RWPE1 (cell line): ENCODE results near the gene ADAD2.

Experiments
- CTCF ChIA-PET: fragments of 350-600 bp; sonication (Branson Sonifier 250); formaldehyde crosslinking; extraction: SDS; loops from one replicate; lab custom pipeline; 2021; lab: Yijun Ruan, JAX
- POLR2A ChIA-PET: fragments of 400-600 bp; formaldehyde crosslinking; extraction: SDS; loops from one replicate; lab custom pipeline; 2020; ENCODE audit warnings: antibody characterized with exemption; ENCODE audit not compliant: low non-redundant PET; lab: Yijun Ruan, JAX
- DNase-seq: peaks from one replicate; pipeline ENCODE4 v3.0.0; 2012; ENCODE audit warnings: low spot score
- H3K27ac ChIP-seq: fragments of 450-650 bp; 2 replicates; pipeline ENCODE4 v1.5.1; 2017
- TF ChIP-seq, protein P1 (sequence below): fragments of 450-650 bp; conservative IDR thresholded peaks from 2 replicates; pipeline ENCODE4 v1.5.1; 2017; ENCODE audit warnings: low read depth, mild to moderate bottlenecking

Gene ADAD2

DNA sequence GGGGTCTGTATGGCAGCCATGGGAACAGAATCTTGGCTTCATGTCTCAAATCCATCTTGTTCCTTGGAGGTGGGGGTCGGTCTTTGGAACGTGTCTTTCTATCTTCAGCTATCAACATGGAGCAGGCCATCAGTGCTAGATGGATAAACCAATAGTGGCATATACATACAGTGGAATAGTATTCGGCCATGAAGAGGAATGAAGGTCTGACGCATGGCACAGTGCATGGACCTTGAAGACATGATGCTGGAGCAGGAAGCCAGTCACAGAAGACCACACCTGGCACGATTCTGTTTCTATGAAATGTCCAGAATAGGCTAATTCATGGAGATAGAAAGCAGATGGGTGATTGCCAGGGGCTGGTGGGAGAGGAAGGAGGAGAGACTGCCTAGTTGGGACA lies 41.1 kb downstream of the ADAD2 start:
- no peak overlapping the region for H3K27ac ChIP-seq
- POLR2A ChIA-PET: no interaction called here
- TF ChIP-seq, protein P1, sequence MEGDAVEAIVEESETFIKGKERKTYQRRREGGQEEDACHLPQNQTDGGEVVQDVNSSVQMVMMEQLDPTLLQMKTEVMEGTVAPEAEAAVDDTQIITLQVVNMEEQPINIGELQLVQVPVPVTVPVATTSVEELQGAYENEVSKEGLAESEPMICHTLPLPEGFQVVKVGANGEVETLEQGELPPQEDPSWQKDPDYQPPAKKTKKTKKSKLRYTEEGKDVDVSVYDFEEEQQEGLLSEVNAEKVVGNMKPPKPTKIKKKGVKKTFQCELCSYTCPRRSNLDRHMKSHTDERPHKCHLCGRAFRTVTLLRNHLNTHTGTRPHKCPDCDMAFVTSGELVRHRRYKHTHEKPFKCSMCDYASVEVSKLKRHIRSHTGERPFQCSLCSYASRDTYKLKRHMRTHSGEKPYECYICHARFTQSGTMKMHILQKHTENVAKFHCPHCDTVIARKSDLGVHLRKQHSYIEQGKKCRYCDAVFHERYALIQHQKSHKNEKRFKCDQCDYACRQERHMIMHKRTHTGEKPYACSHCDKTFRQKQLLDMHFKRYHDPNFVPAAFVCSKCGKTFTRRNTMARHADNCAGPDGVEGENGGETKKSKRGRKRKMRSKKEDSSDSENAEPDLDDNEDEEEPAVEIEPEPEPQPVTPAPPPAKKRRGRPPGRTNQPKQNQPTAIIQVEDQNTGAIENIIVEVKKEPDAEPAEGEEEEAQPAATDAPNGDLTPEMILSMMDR: no peak

DNA sequence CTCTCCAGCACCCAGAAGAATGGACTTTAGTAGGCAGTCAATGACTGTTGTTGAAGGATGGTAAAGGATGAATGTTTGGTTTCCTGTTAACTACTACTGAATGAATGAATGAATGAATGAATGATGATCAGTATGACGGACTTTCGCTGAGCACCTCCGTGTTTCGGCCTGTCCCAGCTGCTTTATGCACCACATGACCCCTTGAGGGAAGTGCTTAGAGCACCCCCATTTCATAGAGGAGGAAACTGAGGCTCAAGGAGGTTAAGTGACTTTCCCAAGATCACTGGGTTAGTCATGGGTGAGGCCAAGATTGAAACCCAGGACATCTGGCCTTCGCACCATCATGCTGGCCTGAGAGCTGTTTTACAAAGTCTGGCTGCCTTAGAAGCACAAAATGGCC lies 42.0 kb downstream of the ADAD2 start:
- no peak for DNase-seq
- ChIA-PET POLR2A (no interaction called here), CTCF (interaction anchor here (0.7 to 0.9 kb wide), 2 partner anchors 74 to 211 kb away, joined by 3 to 4 read pairs; no protein-coding TSS in a partner anchor)
- TF ChIP-seq, protein P1: no peak
- no peak overlapping the region for H3K27ac ChIP-seq

More for the DNA sequence above, 41.1 kb downstream of the ADAD2 start:
- no peak for DNase-seq
- CTCF ChIA-PET: interaction anchor here (0.7 kb wide), 1 partner anchor 8 kb away, joined by 3 read pairs; no protein-coding TSS in a partner anchor

DNA sequence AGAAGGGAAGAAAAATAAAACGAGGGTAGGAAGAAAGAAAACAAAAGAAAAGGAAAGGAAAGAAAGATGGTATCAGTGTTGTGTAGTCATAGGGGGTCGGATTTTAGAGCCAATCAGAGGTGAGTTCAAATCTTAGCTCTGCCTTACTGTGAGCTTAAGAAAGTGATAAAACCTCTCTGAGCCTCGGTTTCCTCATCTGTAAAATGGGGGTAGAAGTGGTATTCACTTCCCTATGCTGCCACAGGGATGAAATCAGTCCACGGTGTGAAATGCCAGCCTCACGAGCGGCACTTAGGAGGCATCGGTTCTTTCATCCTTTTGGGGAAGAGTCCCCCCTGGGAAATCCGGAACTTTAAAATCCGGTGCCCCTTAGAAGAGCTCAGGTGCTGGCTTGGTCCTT lies 42.8 kb downstream of the ADAD2 start:
- ChIA-PET POLR2A (no interaction called here), CTCF (interaction anchor here (0.7 kb wide), 1 partner anchor 212 kb away, joined by 3 read pairs; no protein-coding TSS in a partner anchor)
- TF ChIP-seq, protein P1: no peak
- no peak overlapping the region for H3K27ac ChIP-seq
- no peak for DNase-seq

DNA sequence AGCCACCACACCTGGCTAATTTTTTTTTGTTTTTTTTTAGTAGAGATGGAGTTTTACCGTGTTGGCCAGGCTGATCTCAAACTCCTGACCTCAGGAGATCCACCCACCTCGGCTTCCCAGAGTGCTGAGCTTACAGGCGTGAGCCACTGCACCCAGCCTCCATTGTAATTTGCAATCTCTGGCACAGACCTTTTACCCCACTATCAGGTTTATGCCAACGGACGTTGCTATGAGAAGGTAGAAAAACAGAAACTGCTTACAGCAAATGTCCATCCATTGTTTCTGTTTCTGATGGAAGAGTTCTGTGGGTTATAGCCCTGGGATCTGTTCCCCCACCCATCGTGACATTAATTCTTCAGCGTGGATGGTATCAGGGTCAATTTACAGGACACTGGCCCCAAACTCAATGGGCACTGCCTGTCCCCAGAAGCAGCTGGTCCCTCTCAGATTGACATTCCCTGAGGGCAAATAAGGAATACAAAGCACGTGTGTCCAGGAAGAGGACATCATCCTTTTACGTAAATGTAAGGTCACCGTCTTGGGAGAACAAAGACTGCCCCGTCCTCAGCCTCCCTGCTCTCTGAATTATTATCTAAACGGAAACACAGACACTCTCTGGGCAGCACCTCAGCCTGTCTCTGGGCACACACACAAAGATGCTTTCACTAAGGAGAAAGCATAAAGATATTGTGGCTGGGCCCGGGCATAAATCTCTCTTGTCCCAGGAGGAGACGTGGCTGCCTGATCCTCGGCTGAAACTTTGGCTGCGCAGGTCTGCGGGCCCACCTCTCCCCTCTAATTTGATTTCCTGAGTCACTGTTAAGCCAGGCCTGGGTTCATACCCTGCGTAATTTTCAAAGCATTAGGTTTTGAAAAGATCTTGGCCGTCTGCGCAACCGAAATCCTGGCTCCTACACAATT lies 43.6 kb downstream of the ADAD2 start:
- CTCF ChIA-PET: no interaction called here
- TF ChIP-seq, protein P1: no peak
- POLR2A ChIA-PET: no interaction called here
- DNase-seq: no peak
- no peak overlapping the region for H3K27ac ChIP-seq

DNA sequence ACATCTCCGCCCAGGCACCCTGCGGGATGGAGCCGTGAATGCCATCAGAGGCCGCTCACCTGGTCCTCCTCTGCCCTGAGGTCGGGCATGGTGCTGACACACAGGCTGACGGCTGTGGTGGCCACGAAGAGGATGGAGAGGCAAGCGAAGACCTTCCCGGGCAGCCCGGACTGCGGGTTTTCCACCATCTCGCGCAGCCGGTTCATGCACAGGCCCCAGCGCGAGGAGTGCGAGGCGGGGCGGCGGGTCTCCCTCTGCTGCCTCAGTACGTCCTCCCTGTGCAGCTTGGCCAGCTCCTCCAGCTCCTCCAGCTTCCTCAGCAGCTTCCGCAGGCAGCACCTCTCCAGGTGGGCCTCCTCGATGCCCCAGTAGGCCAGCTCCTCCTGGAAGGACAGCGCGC lies 45.7 kb downstream of the ADAD2 start:
- H3K27ac ChIP-seq: no peak overlapping the region
- CTCF ChIA-PET: no interaction called here
- TF ChIP-seq, protein P1: no peak
- no peak for DNase-seq
- POLR2A ChIA-PET: interaction anchor here (0.7 kb wide), 1 partner anchor 42 kb away, joined by 3 read pairs; no protein-coding TSS in a partner anchor

DNA sequence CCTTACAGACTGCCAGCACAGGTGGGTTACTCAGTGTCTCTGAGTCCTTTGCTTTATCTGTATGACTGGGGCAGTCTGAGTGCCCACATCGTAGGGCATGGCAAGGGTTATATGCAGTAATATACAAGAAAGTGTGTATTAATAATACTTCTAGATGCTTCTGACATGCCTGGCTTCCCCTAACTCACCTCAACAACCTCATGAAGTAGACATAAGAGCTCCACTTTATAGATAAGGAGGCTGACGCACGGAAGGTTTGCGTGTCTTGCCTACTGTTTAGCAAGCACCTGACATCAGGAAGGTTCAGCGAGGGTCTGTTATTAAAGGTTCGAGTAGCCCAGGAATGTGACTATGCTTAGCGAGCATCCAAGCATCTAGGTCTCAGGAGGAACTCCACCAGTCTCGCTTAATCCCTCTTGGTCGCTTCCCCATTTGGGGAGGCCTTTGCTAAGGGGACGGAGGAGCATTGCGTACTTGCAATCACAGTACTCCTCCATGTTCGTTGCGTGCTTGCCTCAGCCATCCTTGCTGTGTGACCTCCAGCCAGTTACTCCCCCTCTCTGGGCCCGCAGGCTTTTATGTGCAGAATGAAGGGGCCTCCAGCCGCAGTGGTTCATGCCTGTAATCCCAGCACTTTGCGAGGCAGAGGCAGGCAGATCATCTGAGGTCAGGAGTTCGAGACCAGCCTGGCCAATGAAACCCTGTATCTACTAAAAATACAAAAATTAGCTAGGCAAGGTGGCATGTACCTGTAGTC lies 47.2 kb downstream of the ADAD2 start:
- TF ChIP-seq, protein P1: no peak
- no peak overlapping the region for H3K27ac ChIP-seq
- no peak for DNase-seq
- CTCF ChIA-PET: interaction anchor here (0.9 to 1.1 kb wide), 2 partner anchors 56 to 60 kb away, joined by 3 read pairs; no protein-coding TSS in a partner anchor
- POLR2A ChIA-PET: no interaction called here
